Retinal pigment epithelial cell (primary cell): Measurements from ENCODE around the gene AK2.
A peak's percentile ranks its signal among the peaks of the same experiment; 100 is the strongest.

Experiments
- DNase-seq: peaks from one replicate; pipeline ENCODE4 v3.0.0-alpha.2; 2010; ENCODE audit warnings: low read depth
- H3K4me3 ChIP-seq: 2 replicates; pipeline ENCODE4 v1.5.1; 2011; ENCODE audit warnings: mild to moderate bottlenecking, low read length, control low read depth, moderate library complexity
- CTCF ChIP-seq: conservative IDR thresholded peaks from 2 replicates; pipeline ENCODE4 v1.5.1; 2011; ENCODE audit warnings: low read depth, low read length, control low read depth, inconsistent platforms

AK2 gene

DNA sequence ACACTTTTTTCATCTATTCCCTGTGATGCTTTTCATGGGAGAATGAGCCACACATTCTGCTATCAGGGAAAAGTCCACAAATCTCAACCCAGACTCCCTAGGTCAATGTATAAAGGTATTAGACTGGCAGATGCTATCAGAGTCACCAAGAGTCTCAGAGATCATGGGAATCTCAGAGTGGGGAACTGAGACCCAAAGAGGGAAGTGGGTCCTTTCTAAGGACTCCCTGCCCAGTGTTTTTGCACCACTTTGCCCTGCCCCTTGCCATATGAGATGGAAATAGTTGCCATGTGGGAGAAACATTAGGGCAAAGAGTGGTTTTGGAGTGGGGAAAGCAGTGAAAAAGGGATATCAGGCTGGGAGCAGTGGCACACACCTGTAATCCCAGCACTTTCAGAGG is 25.2 kb upstream of the AK2 start:
- no peak for DNase-seq
- H3K4me3 ChIP-seq: no peak overlapping the region
- TF ChIP-seq CTCF: no peak

DNA sequence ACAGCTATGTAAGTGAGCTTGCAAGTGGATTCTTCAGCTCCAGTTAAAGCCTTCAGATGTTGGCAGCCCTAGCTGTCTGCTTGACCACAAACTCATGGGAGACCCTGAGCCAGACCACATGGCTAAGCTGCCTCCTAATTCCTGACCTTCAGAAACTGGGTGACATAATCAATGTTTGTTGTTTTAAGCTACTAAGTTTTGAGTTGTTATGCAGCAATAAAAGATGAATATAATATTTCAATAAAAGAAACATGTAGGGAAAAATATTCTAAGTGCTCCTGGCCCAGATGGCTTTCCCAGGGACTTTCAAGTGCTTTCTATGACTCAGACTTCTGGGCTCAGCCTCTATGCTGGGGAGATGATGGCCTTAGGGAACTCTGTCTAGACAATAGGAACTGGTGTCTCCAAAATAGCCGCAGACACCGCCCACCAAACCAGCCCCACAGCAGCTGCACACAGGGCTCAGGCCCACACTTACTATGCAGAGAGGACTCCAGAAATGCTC is 23.9 kb upstream of the AK2 start:
- no peak overlapping the region for H3K4me3 ChIP-seq
- DNase-seq: no peak
- TF ChIP-seq CTCF: no peak

GRCh38 chr1:33057095-33057494 is 20.4 kb upstream of the AK2 start:
- no peak for DNase-seq
- no peak overlapping the region for H3K4me3 ChIP-seq
- no peak for TF ChIP-seq CTCF

GRCh38 chr1:33056426-33056825 is 19.7 kb upstream of the AK2 start:
- DNase-seq: no peak

GRCh38 chr1:33055210-33056008 is 18.7 kb upstream of the AK2 start:
- no peak overlapping the region for H3K4me3 ChIP-seq
- peak; percentile 56 for DNase-seq
- peak; percentile 75 for TF ChIP-seq CTCF

More at GRCh38 chr1:33056426-33056825, 19.7 kb upstream of the AK2 start:
- TF ChIP-seq CTCF: no peak
- no peak overlapping the region for H3K4me3 ChIP-seq

GRCh38 chr1:33050221-33051076 is 13.8 kb upstream of the AK2 start:
- no peak for TF ChIP-seq CTCF
- DNase-seq: no peak
- H3K4me3 ChIP-seq: no peak overlapping the region

GRCh38 chr1:33049371-33049770 is 12.7 kb upstream of the AK2 start:
- no peak for DNase-seq
- no peak overlapping the region for H3K4me3 ChIP-seq
- no peak for TF ChIP-seq CTCF
